Stimulated activated CD8-positive, alpha-beta memory T cell treated with anti-CD3 and anti-CD28 coated beads, Interleukin-12 subunit alpha, Interleukin-12 subunit beta, amount 100 ng/mL, for 1 hour (primary cell): ENCODE results near the gene SLC17A7.
"Not testable (repeated sequence)": the region's sequence is repeated elsewhere in the genome, so short reads cannot be mapped to it uniquely, and the experiment has no call there.

Experiments
- DNase-seq: peaks from one replicate; pipeline ENCODE4 v3.0.0-alpha.2; 2020; ENCODE audit warnings: low read depth

Gene SLC17A7

DNA sequence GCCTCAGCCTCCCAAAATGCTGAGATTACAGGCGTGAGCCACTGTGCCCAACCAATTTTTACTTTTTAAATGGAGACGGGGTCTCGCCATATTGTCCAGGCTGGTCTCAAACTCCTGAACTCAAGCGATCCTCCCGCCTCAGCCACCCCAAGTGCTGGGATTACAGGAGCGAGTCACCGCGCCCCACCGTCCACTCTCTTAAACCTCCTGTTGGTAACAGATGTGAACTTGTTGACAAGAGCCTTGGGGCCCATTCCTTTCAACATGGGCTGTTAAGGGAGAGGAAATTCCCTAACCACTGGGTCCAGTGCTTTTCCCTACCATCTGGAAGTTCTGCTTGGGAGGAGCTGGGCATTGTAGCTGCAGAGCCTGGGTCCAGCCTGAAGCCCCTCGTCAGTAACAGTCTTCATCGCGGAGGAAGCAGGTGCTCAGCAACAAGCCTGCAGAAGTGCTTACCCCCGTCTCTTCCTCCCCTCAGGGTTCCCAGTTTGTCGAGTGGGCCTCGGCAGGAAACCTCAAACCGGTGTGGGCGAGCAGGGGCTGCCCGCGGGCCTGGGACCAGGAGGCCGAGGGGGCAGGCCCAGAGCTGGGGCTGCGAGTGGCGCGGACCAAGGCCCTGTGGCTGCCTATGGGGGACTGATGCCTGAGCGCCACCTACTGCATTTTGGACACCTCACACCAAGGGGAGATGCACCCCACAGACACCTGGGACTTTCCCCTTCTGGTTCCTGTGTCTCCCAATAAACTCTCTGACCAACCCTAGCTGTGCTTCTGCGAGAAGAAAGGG lies 28.7 kb upstream of the SLC17A7 start:
- DNase-seq = peak; percentile 55

DNA sequence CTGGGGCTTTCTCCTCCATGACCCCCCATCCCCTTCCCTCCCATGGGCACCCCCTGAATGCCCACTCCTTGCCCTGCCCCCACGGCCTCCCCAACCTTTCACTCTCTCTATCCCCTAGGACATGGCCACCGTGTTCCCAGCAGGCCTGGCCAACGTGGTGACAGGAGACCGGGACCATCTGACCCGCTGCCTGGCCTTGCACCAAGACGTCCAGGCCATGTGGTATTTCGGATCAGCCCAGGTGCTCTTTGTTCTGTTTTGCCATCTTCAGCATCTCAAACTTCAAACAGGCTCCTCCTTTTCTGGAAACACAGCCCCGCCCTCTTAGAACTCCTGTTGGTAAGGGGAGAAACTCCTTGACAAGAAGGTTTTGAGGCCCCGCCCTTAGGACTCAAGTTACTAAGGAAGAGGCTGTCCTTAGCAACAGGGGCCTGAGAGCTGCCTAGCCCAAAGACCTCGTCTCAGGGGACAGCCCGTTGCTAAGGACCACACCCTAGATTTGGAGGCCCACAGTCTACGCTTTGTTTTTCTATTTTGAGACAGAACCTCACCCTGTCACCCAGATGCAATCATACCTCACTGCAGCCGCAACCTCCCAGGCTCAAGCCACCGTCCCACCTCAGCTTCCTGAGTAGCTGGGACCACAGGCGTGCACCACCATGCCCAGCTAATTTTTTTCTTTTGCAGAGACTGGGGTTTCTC lies 27.6 kb upstream of the SLC17A7 start:
- DNase-seq = peak; percentile 80

DNA sequence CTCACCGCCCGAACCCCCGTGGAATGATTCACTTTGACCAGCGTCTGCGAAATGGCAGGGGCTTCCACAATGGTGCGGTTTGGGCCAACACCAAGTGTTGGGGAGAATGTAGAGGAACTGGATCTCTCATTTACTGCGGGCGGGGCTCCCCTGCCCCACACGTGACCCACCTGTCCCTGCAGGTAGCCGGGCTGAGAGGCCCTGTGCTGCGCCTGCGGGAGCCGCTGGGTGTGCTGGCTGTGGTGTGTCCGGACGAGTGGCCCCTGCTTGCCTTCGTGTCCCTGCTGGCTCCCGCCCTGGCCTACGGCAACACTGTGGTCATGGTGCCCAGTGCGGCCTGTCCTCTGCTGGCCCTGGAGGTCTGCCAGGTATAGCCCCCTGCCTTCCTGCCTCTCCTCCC lies 26.9 kb upstream of the SLC17A7 start:
- no peak for DNase-seq

DNA sequence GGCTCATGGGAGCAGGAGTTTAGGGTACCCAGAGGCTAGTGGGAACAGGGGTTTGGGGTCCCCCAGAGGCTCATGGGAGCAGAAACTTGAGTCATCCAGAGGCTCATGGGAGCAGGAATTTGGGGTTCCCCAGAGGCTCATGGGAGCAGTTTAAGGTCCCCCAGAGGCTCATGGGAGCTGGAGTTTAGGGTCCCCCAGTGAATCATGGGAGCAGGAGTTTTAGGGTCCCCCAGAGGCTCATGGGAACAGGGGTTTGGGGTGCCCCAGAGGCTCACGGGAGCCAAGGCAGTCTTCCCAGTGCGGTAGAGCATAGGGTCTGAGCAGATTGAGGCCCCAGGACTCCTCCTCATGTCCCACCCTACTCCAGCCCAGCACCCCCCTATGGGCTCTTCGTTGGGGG lies 24.0 kb upstream of the SLC17A7 start:
- no peak for DNase-seq

DNA sequence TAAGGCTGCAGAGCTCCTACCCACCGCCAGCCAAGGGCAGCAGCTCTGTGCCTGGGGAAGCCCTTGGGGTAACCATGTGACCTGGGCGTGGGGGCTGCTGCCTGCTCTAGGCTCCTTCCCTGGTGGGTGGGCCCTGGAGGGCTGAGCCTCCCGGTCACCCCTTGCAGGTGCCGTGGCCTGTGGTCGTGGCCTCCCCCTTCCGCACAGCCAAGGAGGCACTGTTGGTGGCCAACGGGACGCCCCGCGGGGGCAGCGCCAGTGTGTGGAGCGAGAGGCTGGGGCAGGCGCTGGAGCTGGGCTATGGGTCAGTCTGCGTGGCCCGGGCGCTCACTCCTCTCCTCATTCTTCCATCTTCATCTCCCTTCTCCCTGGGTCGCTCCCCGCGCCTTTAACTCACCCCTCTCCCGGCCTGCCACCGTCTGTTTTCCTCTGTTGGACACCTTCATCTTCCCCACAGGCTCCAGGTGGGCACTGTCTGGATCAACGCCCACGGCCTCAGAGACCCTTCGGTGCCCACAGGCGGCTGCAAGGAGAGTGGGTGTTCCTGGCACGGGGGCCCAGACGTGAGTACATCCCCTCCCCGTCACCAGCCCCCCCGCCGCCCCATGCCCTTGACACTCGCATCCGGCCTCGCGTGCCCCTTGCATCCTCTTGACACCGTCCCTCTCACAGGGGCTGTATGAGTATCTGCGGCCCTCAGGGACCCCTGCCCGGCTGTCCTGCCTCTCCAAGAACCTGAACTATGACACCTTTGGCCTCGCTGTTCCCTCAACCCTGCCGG lies 22.8 kb upstream of the SLC17A7 start:
- DNase-seq = no peak

DNA sequence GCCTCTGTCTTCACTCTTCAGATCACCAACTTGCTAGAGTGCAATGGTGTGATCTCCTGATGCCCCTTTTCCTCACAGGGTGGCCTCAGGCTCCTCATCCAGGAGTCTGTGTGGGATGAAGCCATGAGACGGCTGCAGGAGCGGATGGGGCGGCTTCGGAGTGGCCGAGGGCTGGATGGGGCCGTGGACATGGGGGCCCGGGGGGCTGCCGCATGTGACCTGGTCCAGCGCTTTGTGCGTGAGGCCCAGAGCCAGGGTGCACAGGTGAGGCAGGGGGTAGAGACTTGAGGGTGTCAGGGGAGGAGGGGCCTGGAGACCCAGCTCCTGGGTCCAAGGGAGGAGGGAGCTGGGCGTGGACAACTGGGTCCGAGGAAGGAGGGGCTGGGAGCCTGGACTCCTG lies 21.2 kb upstream of the SLC17A7 start:
- no peak for DNase-seq

DNA sequence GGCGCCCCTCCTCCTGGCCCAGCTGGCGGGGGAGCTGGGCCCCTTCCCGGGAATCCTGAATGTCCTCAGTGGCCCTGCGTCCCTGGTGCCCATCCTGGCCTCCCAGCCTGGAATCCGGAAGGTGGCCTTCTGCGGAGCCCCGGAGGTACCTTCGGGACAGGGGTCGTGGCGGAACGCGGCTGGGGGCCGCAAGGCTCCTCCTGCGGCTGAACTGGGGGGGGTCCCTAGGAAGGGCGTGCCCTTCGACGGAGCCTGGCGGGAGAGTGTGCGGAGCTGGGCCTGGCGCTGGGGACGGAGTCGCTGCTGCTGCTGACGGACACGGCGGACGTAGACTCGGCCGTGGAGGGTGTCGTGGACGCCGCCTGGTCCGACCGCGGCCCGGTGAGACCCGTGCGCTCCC lies 20.3 kb upstream of the SLC17A7 start:
- no peak for DNase-seq

DNA sequence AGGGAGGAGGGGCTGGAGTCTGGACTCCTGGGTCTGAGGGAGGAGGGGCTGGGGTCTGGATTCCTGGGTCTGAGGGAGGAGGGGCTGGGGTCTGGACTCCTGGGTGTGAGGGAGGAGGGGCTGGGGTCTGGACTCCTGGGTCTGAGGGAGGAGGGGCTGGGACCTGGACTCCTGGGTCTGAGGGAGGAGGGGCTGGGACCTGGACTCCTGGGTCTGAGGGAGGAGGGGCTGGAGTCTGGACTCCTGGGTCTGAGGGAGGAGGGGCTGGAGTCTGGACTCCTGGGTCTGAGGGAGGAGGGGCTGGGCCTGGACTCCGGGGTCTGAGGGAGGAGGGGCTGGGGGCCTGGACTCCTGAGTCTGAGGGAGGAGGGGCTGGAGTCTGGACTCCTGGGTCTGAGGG lies 19.8 kb upstream of the SLC17A7 start:
- DNase-seq = not testable (repeated sequence)

DNA sequence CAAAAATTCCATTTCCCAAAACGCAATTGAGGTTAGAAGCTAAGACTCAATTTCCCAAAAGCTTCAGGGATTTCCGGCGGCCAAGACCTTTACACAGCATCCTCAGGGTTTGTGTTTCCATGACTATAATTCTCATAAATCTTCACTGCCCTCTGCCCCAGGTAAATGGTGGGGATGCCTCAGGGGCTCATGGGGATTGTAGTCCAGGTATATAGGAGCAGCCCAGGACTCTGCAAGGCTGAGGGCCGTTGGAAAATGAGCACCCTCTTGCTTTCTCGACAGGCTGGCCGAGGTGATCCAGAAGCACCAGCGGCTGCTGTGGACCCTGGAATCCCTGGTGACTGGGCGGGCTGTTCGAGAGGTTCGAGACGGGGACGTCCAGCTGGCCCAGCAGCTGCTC lies 18.1 kb upstream of the SLC17A7 start:
- DNase-seq = no peak

DNA sequence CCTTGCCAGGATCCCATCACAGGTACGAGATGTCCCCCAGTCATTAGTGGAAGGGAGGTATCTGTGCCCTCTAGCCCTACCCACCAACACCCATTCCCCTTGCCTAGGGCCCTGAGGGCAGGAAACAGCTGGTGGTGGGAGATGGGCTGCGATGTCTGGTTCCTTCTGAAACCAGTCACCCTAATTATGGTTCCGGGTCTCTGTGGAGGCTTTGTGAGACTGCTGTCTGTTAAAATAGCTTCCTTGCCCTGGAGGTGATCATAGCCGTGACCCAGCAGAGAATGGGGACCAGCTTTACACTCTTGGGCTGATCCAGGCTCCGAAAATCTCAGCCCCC lies 17.2 kb upstream of the SLC17A7 start:
- no peak for DNase-seq

DNA sequence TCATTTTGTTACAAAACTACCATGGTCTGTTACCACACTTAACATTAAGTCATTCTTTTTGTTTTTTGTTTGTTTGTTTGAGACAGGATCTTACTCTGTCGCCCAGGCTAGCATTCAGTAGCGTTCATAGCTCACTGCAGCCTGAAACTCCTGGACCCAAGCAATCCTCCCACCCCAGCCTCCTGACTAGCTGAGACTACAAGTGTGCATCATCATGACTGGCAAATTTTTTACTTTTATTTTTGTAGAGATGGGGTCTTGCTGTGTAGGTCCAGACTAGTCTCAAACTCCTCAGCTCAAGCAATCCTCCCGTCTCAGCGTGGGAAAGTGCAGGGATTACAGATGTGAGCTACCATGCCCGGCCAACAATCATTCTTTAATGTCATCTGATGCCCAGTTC lies 15.0 kb upstream of the SLC17A7 start:
- DNase-seq = no peak

DNA sequence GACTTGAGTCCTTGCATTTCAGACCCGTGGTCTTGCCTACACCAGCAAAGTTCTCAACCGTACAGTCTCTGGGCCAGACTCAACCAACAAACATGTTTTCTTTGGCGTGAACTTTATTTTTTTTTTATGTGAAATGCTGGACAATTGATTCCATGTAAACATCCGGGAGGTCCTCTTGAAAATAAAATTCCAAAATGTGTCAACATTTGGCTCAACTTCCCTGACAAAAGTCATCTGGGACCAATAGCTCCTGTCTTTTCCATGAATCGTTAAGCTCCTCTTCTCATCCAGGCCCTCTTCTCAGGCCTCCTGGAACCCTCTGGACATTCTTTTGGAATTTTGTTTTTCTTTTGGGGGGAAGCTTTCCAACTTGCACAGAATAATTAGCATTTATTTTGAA lies 14.4 kb upstream of the SLC17A7 start:
- DNase-seq = no peak

DNA sequence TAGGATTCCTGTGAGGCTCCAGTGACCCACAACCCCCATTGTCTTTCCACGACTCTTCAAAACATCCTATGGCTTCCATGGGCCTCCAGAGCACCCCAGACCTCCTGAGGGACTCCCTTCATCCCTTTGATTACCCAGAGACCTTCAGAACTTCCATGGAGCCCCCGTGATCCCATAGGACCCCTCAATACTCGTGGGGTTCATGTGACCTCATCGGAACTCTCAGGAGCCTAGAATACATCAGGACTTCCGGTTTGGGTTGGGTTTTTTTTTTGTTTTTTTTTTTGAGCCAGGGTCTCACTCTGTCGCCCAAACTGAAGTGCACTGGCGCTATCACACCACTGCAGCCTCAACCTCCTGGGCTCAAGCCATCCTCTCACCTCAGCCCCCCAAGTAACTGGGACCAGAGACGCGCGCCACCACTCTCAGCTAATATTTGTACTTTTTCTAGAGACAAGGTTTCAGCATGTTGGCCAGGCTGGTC lies 12.5 kb upstream of the SLC17A7 start:
- no peak for DNase-seq

DNA sequence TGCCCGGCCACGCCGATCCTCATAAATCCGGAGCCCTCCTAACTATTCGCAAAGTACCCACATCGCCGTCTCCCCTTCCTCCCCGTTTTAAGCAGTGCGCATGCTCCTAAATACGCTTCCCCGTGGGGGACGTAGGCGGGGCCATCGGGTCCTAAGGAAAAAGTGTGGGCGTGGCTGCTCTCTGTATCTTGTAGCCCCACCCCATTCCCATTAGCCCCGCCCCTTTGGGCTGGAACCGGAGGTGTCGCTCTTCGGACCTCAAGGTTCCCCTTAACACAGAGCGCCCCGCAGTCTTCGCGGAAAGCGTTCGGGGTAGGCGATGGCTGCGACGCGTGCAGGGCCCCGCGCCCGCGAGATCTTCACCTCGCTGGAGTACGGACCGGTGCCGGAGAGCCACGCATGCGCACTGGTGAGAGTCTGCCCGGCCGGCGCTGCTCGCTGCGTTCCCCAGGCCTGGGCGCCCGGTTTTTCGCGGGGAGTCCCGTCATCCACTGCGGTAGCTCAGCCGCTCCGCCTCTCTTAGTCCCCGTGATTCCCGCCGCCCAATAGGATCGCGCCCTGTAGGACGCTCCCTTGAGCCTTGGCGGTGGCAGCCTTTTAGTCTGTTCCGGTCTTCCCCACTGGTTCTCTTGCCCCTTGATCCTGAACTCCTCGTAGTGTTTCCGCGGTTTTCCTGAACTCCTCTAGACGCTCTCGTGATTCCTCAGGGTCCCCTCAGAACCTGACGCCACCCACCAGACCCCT lies 11.9 kb upstream of the SLC17A7 start, which contains the start of gene ALDH16A1:
Gene ALDH16A1, plus strand, starts transcription at position 213 of the 744 bp plus-strand sequence. Its CDS starts 107 bp downstream, at position 320.
- DNase-seq = peak; percentile 96

DNA sequence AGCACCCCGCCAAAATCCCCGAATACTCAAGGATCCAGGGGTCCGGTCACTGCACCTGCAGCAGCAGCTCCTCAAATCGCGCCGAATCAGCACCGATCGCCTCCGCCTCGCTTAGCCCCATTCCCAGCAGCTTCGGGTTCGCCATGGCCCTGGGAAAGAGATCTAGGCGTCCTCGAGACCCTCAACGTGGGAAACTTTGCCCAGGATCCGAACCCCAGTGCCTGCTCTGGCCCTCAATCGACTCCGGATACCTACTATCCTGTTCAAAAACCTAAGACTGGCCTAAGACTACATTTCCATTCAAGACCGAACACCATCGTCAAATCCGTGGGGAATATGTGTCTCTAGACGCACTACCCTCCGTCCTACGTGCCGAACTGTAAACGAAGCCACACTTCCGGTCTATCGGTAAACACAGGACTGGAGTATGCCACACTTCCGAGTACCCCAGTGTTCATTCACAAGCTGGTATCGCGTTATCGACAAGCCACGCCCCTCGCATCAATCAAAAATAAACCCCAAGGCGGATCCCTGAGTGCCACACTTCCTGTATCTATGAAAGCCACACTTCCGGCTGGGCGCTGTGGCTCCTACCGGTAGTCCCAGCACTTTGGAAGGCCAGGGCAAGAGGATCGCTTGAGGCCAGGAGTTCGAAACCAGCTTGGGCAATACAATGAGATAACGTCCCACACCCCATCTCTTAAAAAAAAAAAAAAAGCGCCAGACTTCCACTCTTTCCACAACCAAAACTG lies 10.3 kb upstream of the SLC17A7 start, which contains the start of gene PIH1D1:
Gene PIH1D1, minus strand, starts transcription at position 385 of the 752 bp plus-strand sequence. Its CDS starts 240 bp downstream, at position 145.
- peak; percentile 91 for DNase-seq

DNA sequence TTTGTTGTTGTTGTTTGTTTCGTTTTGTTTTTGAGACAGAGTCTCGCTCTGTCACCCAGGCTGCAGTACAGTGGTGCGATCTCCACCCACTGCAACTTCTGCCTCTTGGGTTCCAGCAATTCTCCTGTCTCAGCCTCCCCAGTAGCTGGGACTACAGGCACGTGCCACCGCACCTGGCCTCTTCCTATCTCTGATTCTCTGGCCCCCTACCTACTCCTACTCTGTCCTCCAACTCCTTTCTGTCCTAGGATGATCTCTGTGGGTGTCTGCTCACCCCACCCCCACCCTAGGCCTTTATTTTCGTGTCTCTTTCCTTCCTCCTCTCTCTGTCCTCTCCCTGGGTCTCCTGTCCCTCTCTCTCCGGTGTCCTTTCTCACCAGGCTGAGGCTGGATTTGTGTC lies 9.1 kb upstream of the SLC17A7 start:
- DNase-seq = no peak

DNA sequence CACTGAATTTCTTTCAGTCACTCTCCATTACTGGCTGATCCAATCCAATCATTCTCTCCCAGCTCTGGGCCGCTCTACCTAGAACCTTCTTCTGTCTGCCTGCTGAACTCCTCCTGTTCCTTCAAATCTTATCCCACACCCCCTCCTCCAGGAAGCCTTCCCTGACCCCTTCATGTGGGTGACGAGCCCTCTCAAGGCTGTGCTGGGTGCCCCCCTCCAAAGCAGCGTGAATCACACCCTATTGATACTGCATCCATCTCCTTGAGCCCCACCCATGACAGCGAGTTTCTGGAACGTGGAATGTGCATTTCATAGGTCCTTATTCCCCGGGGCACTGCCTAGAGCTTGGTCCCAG lies 7.1 kb upstream of the SLC17A7 start:
- no peak for DNase-seq

DNA sequence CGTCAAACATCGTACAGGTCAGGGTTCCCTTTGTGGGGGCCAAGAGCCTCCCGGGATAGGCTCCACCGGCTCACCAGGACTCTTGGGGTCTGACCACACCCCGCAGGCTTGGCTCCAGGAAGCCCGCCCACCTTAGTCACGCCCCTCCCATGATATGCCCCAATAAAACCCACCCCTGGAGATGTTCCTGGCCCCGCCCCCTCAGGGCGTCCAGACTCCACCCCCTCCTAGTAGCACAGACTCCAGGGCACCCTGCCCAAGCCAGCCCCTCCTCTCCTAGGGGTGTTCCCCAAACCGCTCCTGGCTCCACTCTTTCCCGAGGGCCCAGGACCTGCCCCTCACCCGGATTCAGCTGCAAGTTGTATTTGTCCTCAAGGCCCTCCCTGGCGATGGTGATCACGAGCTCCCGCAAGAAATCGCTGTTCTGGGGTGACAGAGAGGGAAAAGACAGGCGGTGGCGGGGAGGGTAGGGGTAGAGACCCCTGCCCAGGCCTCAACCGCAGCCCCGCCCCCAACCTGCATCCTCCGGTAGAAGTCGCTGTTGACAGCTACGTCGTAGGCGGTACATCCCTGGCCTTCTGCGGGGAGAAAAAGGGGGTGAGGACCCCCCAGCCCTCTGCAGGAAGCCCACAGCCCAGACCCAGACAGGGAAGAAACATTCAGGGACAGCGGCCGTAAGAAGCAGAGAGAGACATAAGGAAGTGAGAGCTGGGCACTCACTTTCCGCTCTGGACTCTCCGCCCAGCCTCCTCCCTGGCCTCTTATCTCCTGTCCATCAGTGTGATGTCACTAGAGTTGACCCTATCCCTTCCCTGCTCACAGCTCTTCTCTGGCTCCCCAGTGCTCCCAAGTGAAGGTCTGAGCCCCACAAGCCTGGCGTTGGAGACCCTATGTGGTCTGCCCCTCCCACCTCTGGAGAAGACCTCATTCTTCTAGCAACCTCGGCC lies 6.4 kb upstream of the SLC17A7 start:
- no peak for DNase-seq

DNA sequence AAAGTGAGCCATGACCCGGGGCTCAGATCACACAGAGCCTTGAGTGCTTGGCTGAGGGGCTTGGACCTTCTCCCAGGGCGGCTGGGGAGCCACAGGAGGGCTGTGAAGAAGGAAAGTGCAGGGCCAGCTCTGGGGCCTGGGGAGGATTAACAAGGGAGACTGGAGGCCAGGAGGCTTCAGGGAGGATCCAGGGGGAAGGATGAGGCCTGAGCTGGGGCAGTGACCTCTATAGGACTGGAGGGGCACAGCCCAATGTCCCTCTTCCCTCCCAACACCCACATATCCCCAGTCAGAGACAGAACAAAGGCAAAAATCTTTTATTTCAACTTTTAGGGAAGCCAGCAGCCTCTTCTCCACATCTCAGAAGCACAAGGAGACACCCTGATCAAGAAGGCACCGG lies 4.7 kb upstream of the SLC17A7 start:
- DNase-seq = no peak

DNA sequence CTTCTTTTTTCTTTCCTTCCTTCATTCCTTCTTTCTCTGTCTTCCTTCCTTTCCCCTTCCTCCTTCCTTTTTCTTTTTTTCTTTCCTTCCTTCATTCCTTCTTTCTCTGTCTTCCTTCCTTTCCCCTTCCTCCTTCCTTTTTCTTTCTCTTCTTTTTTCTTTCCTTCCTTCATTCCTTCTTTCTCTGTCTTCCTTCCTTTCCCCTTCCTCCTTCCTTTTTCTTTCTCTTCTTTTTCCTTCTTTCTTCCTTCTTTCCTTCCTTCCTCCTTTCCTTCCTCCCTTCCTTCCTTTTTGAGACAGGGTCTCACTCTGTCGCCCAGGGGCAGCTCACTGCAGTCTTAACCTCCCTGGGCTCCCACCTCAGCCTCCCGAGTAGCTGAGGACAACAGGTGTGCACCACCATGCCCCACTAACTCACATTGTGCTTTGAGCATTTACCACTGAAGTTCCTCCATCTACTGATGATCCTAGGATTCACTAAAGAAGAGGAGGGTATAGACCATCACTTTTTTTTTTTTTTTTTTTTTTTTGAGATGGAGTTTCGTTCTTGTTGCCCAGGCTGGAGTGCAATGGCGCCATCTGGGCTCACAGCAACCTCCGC lies 2.9 kb upstream of the SLC17A7 start:
- DNase-seq = not testable (repeated sequence)
